Central memory CD8-positive, alpha-beta T cell (primary cell): ENCODE results near the gene RPL29.

Experiments used
- ATAC-seq: fragments of 150-1000 bp; cut with Tn5 transposase; replicated peaks from 2 replicates; pipeline ENCODE4 v1.10.0; 2022; ENCODE audit warnings: mild to moderate bottlenecking, moderate FRiP score, moderate number of reproducible peaks; ENCODE audit not compliant: poor library complexity, severe bottlenecking; ENCODE audit errors: extremely low read depth
- DNase-seq, 2 donors: peaks; one replicate each; pipeline ENCODE4 v3.0.0; 2021; ENCODE audit warnings: low spot score in 2 of 2
- H3K27ac Mint-ChIP-seq: one replicate; pipeline ENCODE4 v1.8.0; 2022; ENCODE audit warnings: low read depth, mild to moderate bottlenecking, moderate library complexity, mixed read lengths
- H3K27me3 Mint-ChIP-seq: one replicate; pipeline ENCODE4 v1.8.0; 2022; ENCODE audit warnings: mixed read lengths
- H3K36me3 Mint-ChIP-seq: one replicate; pipeline ENCODE4 v1.8.0; 2022; ENCODE audit warnings: mild to moderate bottlenecking, moderate library complexity, mixed read lengths; ENCODE audit not compliant: insufficient read depth
- H3K4me1 Mint-ChIP-seq: one replicate; pipeline ENCODE4 v1.8.0; 2022; ENCODE audit warnings: mixed read lengths
- H3K4me3 Mint-ChIP-seq: one replicate; pipeline ENCODE4 v1.8.0; 2022; ENCODE audit warnings: mild to moderate bottlenecking, moderate library complexity, mixed read lengths
- H3K9me3 Mint-ChIP-seq: one replicate; pipeline ENCODE4 v1.8.0; 2022; ENCODE audit warnings: mixed read lengths

RPL29 gene

DNA sequence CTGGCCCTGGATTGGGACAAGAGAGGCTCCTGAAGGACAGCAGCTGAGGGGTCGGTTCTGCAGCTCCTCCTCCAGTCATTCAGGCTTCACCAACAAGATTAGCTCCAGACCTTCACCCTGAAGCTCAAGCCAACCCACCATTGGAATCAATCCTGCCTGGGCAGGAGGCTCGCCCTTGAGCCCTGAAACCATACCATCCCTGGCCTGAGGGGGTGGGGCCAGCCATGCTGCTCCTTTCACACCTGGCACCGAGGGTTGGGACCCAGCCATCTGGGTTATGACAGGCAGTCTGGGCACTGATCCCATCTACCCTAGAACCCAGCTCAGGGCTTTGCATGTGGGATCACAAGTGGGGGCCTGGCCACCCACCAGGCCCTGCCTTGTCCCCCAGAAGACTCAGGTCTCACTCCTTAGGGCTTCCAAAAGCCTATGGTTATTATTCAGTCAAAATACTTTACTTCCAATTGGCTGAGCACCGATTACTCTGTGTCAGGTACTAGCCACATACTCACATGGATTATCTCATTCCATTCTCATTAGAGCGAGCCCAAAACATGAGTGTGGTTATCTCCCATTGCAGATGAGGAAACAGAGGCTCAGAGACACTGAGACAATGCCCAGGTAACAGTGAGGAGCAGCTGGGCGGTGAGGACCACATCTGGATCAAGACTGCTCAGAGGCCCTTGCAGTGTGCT, 24.9 kb downstream of the RPL29 start:
- Mint-ChIP-seq H3K4me3 (no peak overlapping the region), H3K27me3 (no peaks in the 10 kb centered on the region), H3K4me1 (peaks cover 38% of the 10 kb centered on the region), H3K36me3 (peaks cover 11% of the 10 kb centered on the region), H3K9me3 (no peaks in the 10 kb centered on the region), H3K27ac (no peak overlapping the region)
- DNase-seq (no peak), ATAC-seq (no peak)

DNA sequence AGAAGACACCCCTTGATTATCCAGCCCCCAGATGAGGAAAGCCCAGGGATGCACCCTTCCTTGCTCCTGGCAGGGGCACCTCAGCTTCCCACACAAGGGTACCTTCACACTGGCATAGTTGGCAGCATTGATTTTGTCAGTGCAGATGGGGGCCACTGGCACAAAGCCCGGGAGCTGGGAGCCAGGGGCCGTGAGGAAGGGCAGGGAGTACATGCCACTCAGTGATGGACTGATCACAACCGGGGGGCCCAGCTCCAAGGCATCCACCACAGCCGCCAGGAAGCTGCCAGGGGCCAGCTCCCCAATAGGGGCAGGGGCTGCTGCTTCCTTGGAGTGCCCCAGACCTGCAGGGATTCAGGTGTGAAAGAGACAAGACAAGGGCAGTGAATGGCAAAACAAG, 25.9 kb downstream of the RPL29 start:
- DNase-seq: no peak
- Mint-ChIP-seq H3K4me3 (no peak overlapping the region), H3K36me3 (peaks cover 11% of the 10 kb centered on the region), H3K27ac (no peak overlapping the region), H3K4me1 (peaks cover 40% of the 10 kb centered on the region), H3K27me3 (no peaks in the 10 kb centered on the region), H3K9me3 (no peaks in the 10 kb centered on the region)
- no peak for ATAC-seq

DNA sequence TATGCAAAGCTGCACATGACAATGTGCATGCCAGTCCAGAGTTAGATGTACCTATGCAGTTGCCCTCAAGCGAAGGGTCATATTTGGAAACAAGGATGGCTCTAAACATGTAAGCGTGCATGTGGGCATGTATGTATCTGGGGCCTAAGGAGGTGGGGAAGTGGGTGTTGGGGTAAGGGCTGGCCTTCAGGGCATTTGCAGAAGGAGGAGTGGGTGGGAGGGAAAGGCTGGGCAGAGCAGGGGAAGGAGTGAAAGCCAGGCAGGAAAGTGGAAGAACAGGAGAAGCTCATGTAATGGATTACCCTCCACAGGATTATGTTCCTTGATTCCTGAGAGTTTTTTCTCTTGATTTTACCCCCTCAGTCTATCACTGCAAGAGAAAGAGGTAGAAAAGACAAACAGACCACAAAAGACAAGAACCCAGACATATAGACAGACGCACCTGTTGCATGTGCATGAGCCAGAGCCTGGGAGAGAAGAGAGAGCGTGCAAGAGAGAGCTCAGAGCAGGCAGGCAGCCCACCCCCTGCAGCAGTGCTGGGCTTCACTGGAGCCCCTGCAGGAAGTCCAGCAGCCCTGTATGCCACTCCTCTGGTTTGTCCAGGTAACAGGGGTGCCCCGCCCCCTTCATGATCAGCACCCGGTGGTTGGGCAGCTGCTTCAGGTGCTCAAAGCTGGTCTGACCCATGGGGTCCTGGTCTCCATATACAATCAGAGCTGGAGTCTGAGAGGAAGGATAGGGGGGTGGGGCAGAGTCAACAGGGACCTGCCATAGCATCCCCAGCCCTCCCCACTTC, 26.6 kb downstream of the RPL29 start:
- H3K27me3 Mint-ChIP-seq: no peaks in the 10 kb centered on the region
- no peak for DNase-seq

DNA sequence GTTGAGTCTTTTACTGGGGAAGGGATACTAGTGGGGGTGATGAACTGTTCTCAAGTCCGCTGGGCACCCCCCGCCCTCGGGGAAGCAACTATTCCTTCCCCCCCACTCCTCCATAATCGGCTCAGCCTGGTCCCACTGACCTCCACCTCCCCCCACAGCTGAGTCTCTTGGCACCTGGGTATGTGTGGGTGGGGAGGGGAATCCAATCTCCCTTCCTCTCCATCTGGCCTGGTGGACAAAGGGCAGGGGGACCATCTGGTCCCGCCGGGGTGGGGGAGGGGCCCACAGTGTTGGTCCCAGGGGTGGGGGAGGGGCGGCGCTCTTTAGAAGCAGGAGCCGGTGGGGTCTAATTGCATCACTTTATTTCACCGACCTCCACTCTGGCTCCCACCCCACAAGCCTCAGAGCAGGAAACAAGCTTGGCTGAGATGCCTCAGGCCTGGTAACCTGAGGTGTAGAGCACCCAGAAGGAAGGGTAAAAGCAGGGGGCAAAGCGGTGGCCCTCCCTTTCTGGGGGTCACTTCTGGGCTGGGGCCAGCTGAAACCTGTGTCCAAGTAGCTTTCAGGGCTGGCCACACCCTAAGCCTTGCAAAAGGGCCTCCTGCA, 27.4 kb downstream of the RPL29 start:
- H3K4me1 Mint-ChIP-seq: peaks cover 35% of the 10 kb centered on the region
- peak overlapping the region; percentile 87 for H3K4me3 Mint-ChIP-seq
- H3K36me3 Mint-ChIP-seq: peaks cover 3% of the 10 kb centered on the region
- ATAC-seq: no peak
- H3K27me3 Mint-ChIP-seq: no peaks in the 10 kb centered on the region
- DNase-seq: no peak
- H3K9me3 Mint-ChIP-seq: no peaks in the 10 kb centered on the region
- H3K27ac Mint-ChIP-seq: peak overlapping the region; percentile 93

More for the DNA sequence above, 26.6 kb downstream of the RPL29 start:
- Mint-ChIP-seq H3K9me3 (no peaks in the 10 kb centered on the region), H3K36me3 (peaks cover 11% of the 10 kb centered on the region), H3K27ac (no peak overlapping the region), H3K4me1 (peaks cover 42% of the 10 kb centered on the region), H3K4me3 (peak overlapping the region; percentile 87)
- ATAC-seq: no peak

DNA sequence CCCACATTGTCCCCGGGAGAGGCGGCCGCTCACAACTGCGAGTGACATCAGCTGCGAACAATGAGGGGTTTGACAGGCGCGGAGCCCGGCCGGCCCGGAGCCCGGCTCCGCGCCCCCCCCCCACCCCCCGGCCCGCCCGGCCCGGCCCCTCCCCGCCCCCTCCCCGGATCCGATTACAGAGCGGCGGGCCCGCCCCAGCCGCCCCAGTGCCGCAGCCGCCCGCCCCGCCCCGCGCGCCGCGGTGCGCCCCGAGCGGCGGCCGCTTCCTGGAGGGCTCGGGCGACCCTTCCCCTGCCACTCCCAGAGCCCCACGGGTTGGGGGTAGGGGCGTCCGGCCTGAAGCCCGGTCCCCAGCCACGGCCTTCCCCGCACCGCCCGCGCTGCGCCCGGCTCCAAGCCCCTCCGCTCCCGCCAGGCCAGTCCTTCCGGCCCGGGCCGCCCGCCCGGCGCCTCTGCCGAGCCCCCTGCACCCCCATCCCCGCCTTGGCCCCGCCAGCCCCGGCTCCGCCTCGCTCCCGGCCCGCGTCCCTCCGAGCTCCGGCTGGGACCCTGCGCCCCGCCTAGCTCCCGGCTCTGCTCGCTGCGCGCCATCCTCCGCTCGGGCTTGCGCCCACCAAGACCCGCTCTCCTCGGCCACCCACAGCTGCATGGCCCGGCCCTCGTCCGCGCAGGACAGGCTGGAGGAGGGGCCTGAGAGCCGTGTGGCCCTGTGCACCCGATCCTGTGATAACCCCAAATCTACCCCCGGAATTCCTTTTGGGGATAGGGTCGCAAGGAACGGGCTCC, 28.1 kb downstream of the RPL29 start, which contains the start of gene PCBP4:
PCBP4 (minus strand) TSS at position 71 of the 786 bp plus-strand sequence. CDS start 6,214 bp downstream, outside the sequence.
- Mint-ChIP-seq H3K9me3 (no peaks in the 10 kb centered on the region), H3K4me3 (peak within 1 kb of the TSS; percentile 87), H3K4me1 (peaks cover 35% of the 10 kb centered on the region), H3K27me3 (no peaks in the 10 kb centered on the region), H3K27ac (peak within 1 kb of the TSS; percentile 93), H3K36me3 (peaks cover 3% of the 10 kb centered on the region)
- ATAC-seq (peak; percentile 74), DNase-seq (no peak)

DNA sequence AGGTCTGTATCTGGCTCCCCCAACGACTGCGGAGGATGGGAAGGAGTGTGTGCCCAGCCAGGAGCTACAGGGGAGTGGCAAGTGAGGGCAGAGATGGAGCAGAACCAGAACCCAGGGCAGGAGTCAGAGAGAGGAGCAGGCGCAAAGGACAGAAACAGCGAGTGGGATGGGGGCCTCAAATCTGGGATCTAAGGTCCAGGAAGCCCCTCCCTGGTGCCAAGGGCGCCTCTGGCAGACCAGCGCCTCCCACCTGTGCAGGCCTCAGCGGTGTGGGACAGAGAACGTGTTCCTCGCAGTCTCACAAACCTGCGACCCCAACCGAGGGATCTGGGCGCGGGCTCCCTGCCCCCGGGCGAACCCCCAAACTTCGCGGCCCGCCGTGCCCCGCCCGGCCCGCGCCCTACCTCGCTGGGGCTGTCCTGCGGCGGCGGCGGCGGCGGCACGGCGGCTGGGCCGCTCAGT, 28.7 kb downstream of the RPL29 start:
- Mint-ChIP-seq H3K27me3 (no peaks in the 10 kb centered on the region), H3K9me3 (no peaks in the 10 kb centered on the region), H3K36me3 (peaks cover 3% of the 10 kb centered on the region), H3K4me3 (peak overlapping the region; percentile 87), H3K4me1 (peaks cover 35% of the 10 kb centered on the region), H3K27ac (peak overlapping the region; percentile 35)
- no peak for DNase-seq
- ATAC-seq: peak; percentile 57

DNA sequence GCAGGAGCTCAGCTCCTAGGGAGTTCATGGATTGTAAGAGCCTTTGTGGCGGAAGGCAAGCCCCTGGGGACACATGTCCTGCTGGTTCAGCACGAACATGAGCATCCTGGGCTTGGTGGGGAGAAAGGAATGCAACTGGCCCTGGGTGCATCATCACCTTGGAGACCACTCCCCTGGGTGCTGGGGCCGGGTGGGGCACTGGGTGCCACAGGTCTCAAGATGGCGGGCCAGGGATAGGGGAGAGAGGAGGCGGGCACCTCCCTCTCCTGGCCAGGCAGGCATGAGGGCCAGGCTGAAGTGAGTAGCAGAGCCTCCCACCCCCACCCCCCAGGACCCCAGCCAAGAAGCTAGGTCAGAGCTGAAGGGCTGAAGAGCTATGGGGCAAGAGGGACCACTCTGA, 29.2 kb downstream of the RPL29 start:
- H3K4me1 Mint-ChIP-seq: peaks cover 34% of the 10 kb centered on the region
- no peak for DNase-seq

DNA sequence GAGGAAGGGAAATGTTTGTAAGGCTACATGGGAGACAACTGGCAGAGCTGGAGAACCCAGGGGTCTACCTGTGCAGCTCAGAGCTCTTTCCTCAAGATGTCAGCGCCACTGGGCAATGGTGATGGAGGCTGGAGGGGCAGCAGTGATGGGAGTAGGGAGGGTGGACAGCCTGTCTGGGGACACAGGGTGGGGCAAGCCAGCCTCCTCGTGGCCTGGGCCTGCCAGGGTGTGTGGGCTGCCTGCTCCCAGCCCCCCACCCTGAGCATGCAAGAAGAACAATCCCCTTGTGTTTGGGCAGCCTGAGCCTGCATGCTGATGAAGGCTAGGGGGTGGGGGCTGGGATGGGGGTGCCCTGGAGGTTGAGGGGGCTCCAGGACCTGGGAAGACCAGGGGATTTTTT, 29.7 kb downstream of the RPL29 start:
- Mint-ChIP-seq H3K27me3 (no peaks in the 10 kb centered on the region), H3K9me3 (no peaks in the 10 kb centered on the region), H3K4me1 (peaks cover 30% of the 10 kb centered on the region), H3K27ac (peak overlapping the region; percentile 35), H3K4me3 (peak overlapping the region; percentile 87), H3K36me3 (peaks cover 3% of the 10 kb centered on the region)
- DNase-seq (no peak), ATAC-seq (no peak)

More for the DNA sequence above, 29.2 kb downstream of the RPL29 start:
- Mint-ChIP-seq H3K36me3 (peaks cover 3% of the 10 kb centered on the region), H3K27me3 (no peaks in the 10 kb centered on the region), H3K9me3 (no peaks in the 10 kb centered on the region), H3K4me3 (peak overlapping the region; percentile 87), H3K27ac (peak overlapping the region; percentile 35)
- no peak for ATAC-seq

DNA sequence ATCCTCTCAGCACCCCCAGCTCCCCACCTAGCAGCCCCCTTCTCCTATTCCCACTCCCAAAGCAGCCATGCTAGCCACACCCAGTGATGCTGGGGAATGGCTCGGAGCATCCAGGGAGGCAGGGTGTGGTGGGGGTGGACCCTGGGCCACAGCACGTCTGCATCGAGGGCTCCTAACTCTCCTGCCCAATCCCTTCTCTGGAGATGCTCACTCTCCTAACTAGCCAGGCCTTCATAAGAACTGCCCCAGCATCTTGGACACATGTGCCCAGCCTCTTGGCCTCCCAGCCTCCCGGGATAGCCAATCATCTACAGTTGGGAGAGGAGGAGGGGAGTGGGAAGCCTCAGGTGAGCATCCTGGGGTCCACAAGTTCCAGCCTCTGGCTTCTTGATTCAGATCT, 31.2 kb downstream of the RPL29 start:
- ATAC-seq (no peak), DNase-seq (no peak)
- no peak overlapping the region for H3K27ac Mint-ChIP-seq
- peaks cover 26% of the 10 kb centered on the region for H3K4me1 Mint-ChIP-seq
- no peaks in the 10 kb centered on the region for H3K9me3 Mint-ChIP-seq
- H3K27me3 Mint-ChIP-seq: no peaks in the 10 kb centered on the region
- H3K36me3 Mint-ChIP-seq: peaks cover 3% of the 10 kb centered on the region
- H3K4me3 Mint-ChIP-seq: no peak overlapping the region

DNA sequence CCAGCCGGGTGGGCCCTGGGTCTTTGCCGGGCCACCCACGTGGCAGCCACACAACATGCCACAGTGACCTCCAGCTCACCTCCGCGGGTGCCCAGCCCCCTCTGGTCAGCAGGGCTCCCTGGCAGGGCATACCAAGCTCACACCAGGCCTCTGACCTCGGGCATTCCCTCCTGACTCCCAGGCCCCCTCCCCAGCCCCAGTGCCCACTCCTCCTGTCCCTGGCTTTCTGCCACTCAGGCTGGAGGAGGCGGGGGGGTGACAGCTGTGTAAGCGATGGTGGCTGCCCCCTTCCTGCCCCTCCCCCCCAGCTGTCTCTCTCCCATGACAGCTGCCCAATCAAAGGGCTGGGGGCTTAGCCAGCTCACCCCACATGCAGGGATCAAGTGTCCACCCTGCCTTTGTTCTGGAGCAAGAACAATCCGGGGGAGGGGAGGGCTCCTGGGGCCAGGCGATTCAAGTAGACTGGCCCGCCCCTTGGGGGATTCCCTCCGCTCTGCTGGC, 31.7 kb downstream of the RPL29 start:
- no peaks in the 10 kb centered on the region for H3K27me3 Mint-ChIP-seq
- peaks cover 4% of the 10 kb centered on the region for H3K36me3 Mint-ChIP-seq
- no peaks in the 10 kb centered on the region for H3K9me3 Mint-ChIP-seq
- DNase-seq (no peak), ATAC-seq (no peak)
- no peak overlapping the region for H3K27ac Mint-ChIP-seq
- no peak overlapping the region for H3K4me3 Mint-ChIP-seq
- peaks cover 23% of the 10 kb centered on the region for H3K4me1 Mint-ChIP-seq

DNA sequence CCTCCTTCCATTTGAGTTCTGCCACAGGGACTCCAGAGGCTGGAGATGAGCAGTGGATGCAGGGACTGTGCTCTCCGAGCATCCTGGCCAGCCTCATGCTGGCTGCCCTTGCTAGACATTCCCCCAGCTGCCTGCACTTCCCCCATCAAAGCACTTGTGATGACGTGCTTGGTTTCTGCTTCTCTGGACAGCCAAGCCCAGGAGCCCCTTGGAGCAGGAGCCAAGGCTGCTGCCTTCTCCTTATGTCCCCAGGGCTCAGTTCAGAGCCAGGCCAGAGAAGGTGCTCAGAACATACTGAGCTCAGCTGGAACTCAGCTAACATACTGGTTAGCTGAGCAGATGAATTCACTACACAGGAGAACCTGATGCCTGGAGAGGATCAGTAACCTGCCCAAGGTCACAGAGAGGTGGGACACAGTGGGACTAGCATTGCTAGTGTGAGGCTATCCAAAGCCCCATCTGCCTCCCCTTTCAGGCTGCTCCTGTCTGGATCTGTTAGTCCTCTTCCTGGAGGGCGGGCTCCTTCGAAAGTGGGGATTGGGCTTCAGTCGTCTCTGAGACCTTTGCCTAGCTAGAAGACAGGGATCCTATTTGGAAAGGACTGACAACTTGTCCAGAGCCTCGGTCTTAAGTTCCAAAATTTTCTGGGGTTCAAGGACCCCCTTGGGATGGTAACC, 32.7 kb downstream of the RPL29 start:
- DNase-seq (no peak), ATAC-seq (no peak)
- H3K27me3 Mint-ChIP-seq: peaks cover under 1% of the 10 kb centered on the region
- H3K4me1 Mint-ChIP-seq: peaks cover 17% of the 10 kb centered on the region
- H3K36me3 Mint-ChIP-seq: peaks cover 4% of the 10 kb centered on the region
- no peak overlapping the region for H3K4me3 Mint-ChIP-seq
- H3K9me3 Mint-ChIP-seq: no peaks in the 10 kb centered on the region
- H3K27ac Mint-ChIP-seq: no peak overlapping the region
